Tibial artery (tissue), 4 donors: ENCODE measurements around the gene HGFAC.

Experiments
- DNase-seq, 2 donors: peaks; one replicate each; pipeline ENCODE4 v3.0.0-alpha.2; 2019
- H3K27ac ChIP-seq, 2 donors: fragments of 200-600 bp; sonication (generic) in 1 of 2; 1 replicate in 1 of 2; 2 replicates in 1 of 2; pipeline ENCODE4 v1.5.1; 2018 to 2019; ENCODE audit warnings: mild to moderate bottlenecking in 1 of 2
- H3K27me3 ChIP-seq, 2 donors: fragments of 200-600 bp; sonication (generic) in 1 of 2; one replicate each; pipeline versions ENCODE4 v1.5.1 to v1.6.0; 2016 to 2019
- H3K36me3 ChIP-seq, 3 donors: fragments of 200-600 bp; sonication (generic) in 2 of 3; one replicate each; pipeline ENCODE4 v1.5.1; 2016 to 2019; ENCODE audit warnings: mild to moderate bottlenecking in 2 of 3
- H3K4me1 ChIP-seq, 4 donors: fragments of 200-600 bp; sonication (generic) in 2 of 4; 1 replicate in 3 of 4; 2 replicates in 1 of 4; pipeline ENCODE4 v1.5.1; 2016 to 2019
- H3K4me3 ChIP-seq, 2 donors: fragments of 200-600 bp; sonication (generic) in 1 of 2; 1 replicate in 1 of 2; 2 replicates in 1 of 2; pipeline ENCODE4 v1.5.1; 2018 to 2019; ENCODE audit warnings: mild to moderate bottlenecking in 2 of 2
- H3K9me3 ChIP-seq, 3 donors: fragments of 200-600 bp; sonication (generic) in 1 of 3; one replicate each; pipeline ENCODE4 v1.5.1; 2016 to 2019
- CTCF ChIP-seq, 2 experiments: fragments of 200-600 bp in 1 of 2; fragments of 450-650 bp in 1 of 2; IDR thresholded peaks; one replicate each; pipeline ENCODE4 v1.5.1; 2017 to 2019; ENCODE audit warnings: antibody characterized with exemption in 2 of 2, mild to moderate bottlenecking in 1 of 2, moderate library complexity in 1 of 2
- intact Hi-C: fragments of 100-400 bp; cut with DNase I; formaldehyde crosslinking; loops from one replicate; pipeline ENCODE4 v1.15.0; 2023; ENCODE audit warnings: low total_unique reads

The HGFAC gene

GRCh38 chr4:3399277-3400194 lies 42.2 kb upstream of the HGFAC start:
- Histone ChIP-seq H3K4me1 (peaks cover 0 to 45% (median 20%) of the 10 kb centered on the region in 4 donors), H3K9me3 (peaks cover 0 to 5% (median 0%) of the 10 kb centered on the region in 3 donors), H3K27ac (peak overlapping the region; percentile 81 to 93), H3K36me3 (no peaks in the 10 kb centered on the region), H3K4me3 (no peak overlapping the region), H3K27me3 (no peaks in the 10 kb centered on the region)
- intact Hi-C loops, result no loop called here
- TF ChIP-seq CTCF (IDR thresholded peaks at IDR 0.05), result peak; percentile 18 to 29
- DNase-seq, result peak; percentile 45 to 88

- Histone ChIP-seq H3K27ac (peak overlapping the region; percentile 81 to 93), H3K27me3 (no peaks in the 10 kb centered on the region), H3K36me3 (no peaks in the 10 kb centered on the region), H3K9me3 (peaks cover 0 to 6% (median 0%) of the 10 kb centered on the region in 3 donors), H3K4me3 (no peak overlapping the region), H3K4me1 (peaks cover 0 to 65% (median 31%) of the 10 kb centered on the region in 4 donors)
- intact Hi-C loops, result no loop called here
- DNase-seq, result no peak
- no peak for TF ChIP-seq CTCF (IDR thresholded peaks at IDR 0.05)
Measured at GRCh38 chr4:3401436-3402171, 40.2 kb upstream of the HGFAC start.

GRCh38 chr4:3402491-3403347 lies 39.0 kb upstream of the HGFAC start:
- peak overlapping the region; percentile 81 to 93 for H3K27ac ChIP-seq
- H3K36me3 ChIP-seq, result no peaks in the 10 kb centered on the region
- peak; percentile 74 to 95 for DNase-seq
- intact Hi-C loops, result no loop called here
- peaks cover 0 to 65% (median 31%) of the 10 kb centered on the region in 4 donors for H3K4me1 ChIP-seq
- no peaks in the 10 kb centered on the region for H3K27me3 ChIP-seq
- H3K4me3 ChIP-seq, result no peak overlapping the region
- peak in 1 of 2 experiments; percentile 11 for TF ChIP-seq CTCF (IDR thresholded peaks at IDR 0.05)
- peaks cover 0 to 6% (median 0%) of the 10 kb centered on the region in 3 donors for H3K9me3 ChIP-seq

GRCh38 chr4:3403348-3403906 lies 38.3 kb upstream of the HGFAC start:
- TF ChIP-seq CTCF (IDR thresholded peaks at IDR 0.05), result no peak
- H3K9me3 ChIP-seq, result peaks cover 0 to 6% (median 0%) of the 10 kb centered on the region in 3 donors
- no peak overlapping the region for H3K4me3 ChIP-seq
- intact Hi-C loops, result no loop called here
- H3K4me1 ChIP-seq, result peaks cover 0 to 65% (median 31%) of the 10 kb centered on the region in 4 donors
- H3K27ac ChIP-seq, result peak overlapping the region; percentile 81 to 93
- H3K36me3 ChIP-seq, result no peaks in the 10 kb centered on the region
- H3K27me3 ChIP-seq, result no peaks in the 10 kb centered on the region
- peak in 1 of 2 donors; percentile 8 for DNase-seq

- DNase-seq, result peak in 1 of 2 donors; percentile 23
- peak overlapping the region; percentile 81 to 93 for H3K27ac ChIP-seq
- H3K4me1 ChIP-seq, result peaks cover 0 to 58% (median 27%) of the 10 kb centered on the region in 4 donors
- no peak overlapping the region for H3K4me3 ChIP-seq
- no peak for TF ChIP-seq CTCF (IDR thresholded peaks at IDR 0.05)
- intact Hi-C loops, result no loop called here
- peaks cover 0 to 6% (median 0%) of the 10 kb centered on the region in 3 donors for H3K9me3 ChIP-seq
- H3K36me3 ChIP-seq, result no peaks in the 10 kb centered on the region
- H3K27me3 ChIP-seq, result no peaks in the 10 kb centered on the region
Measured at GRCh38 chr4:3404546-3404945, 37.2 kb upstream of the HGFAC start.
